H9 (cell line): Measurements from ENCODE around the gene LEF1. TPM values are rescaled to one million over a fixed set of nuclear protein-coding genes. Genes with fewer than 3 reads are reported as not detected.

Experiments
- DNase-seq: peaks from one replicate; pipeline ENCODE4 v3.0.0-alpha.2; 2017
- H2AFZ ChIP-seq: one replicate; pipeline ENCODE4 v1.6.1; 2013; ENCODE audit warnings: mild to moderate bottlenecking, low read length, control low read depth, moderate library complexity
- H2AK5ac ChIP-seq: 2 replicates; pipeline ENCODE4 v1.6.1; 2013; ENCODE audit warnings: low read length, control low read depth, mixed read lengths; ENCODE audit not compliant: insufficient read length
- H2BK120ac ChIP-seq: one replicate; pipeline ENCODE4 v1.6.1; 2013; ENCODE audit warnings: low read depth, mild to moderate bottlenecking, low read length, control low read depth, inconsistent platforms; ENCODE audit not compliant: poor library complexity, severe bottlenecking
- H2BK12ac ChIP-seq: 2 replicates; pipeline ENCODE4 v1.6.1; 2013; ENCODE audit warnings: low read length, control low read depth, mixed read lengths, low read depth; ENCODE audit not compliant: insufficient read length
- H2BK15ac ChIP-seq: 2 replicates; pipeline ENCODE4 v1.6.1; 2013; ENCODE audit warnings: low read depth, low read length, control low read depth
- H2BK20ac ChIP-seq: one replicate; pipeline ENCODE4 v1.6.1; 2013; ENCODE audit warnings: low read depth, mild to moderate bottlenecking, low read length, control low read depth, inconsistent platforms; ENCODE audit not compliant: poor library complexity, severe bottlenecking
- H2BK5ac ChIP-seq: 2 replicates; pipeline ENCODE4 v1.6.1; 2013; ENCODE audit warnings: low read length, control low read depth, mixed read lengths; ENCODE audit not compliant: insufficient read length
- H3K14ac ChIP-seq: 2 replicates; pipeline ENCODE4 v1.6.1; 2013; ENCODE audit warnings: low read length, control low read depth; ENCODE audit not compliant: insufficient read depth
- H3K18ac ChIP-seq: 2 replicates; pipeline ENCODE4 v1.6.1; 2013; ENCODE audit warnings: low read depth, mild to moderate bottlenecking, mixed read lengths, low read length, control low read depth; ENCODE audit not compliant: insufficient read length
- H3K23ac ChIP-seq: 2 replicates; pipeline ENCODE4 v1.6.1; 2013; ENCODE audit warnings: low read length, control low read depth, mixed read lengths, low read depth; ENCODE audit not compliant: insufficient read length
- H3K23me2 ChIP-seq: 2 replicates; pipeline ENCODE4 v1.6.1; 2013; ENCODE audit warnings: low read depth, mild to moderate bottlenecking, mixed read lengths, low read length, control low read depth; ENCODE audit not compliant: insufficient read length, poor library complexity, severe bottlenecking
- H3K27ac ChIP-seq: 2 replicates; pipeline ENCODE4 v1.5.1; 2013; ENCODE audit warnings: low read length, control low read depth, mixed read lengths, low read depth; ENCODE audit not compliant: insufficient read length
- H3K27me3 ChIP-seq: 2 replicates; pipeline ENCODE4 v1.6.1; 2013; ENCODE audit warnings: low read length, control low read depth, inconsistent platforms; ENCODE audit not compliant: insufficient read depth
- H3K4ac ChIP-seq: 2 replicates; pipeline ENCODE4 v1.6.1; 2013; ENCODE audit warnings: low read depth, mild to moderate bottlenecking, control low read depth, inconsistent platforms, low read length, moderate library complexity
- H3K4me1 ChIP-seq: 2 replicates; pipeline ENCODE4 v1.6.1; 2013; ENCODE audit warnings: low read length, control low read depth, inconsistent platforms; ENCODE audit not compliant: insufficient read depth
- H3K4me2 ChIP-seq: 2 replicates; pipeline ENCODE4 v1.6.1; 2013; ENCODE audit warnings: low read length, control low read depth, mixed read lengths; ENCODE audit not compliant: insufficient read length, insufficient read depth
- H3K56ac ChIP-seq: 2 replicates; pipeline ENCODE4 v1.6.1; 2013; ENCODE audit warnings: low read depth, mild to moderate bottlenecking, mixed read lengths, low read length, control low read depth; ENCODE audit not compliant: insufficient read length
- H3K79me1 ChIP-seq: 2 replicates; pipeline ENCODE4 v1.6.1; 2013; ENCODE audit warnings: low read depth, mild to moderate bottlenecking, moderate library complexity, low read length, control low read depth, inconsistent platforms; ENCODE audit not compliant: insufficient read depth, poor library complexity, severe bottlenecking
- H3K79me2 ChIP-seq: 2 replicates; pipeline ENCODE4 v1.6.1; 2013; ENCODE audit warnings: low read length, control low read depth, inconsistent platforms; ENCODE audit not compliant: insufficient read depth
- H3K9ac ChIP-seq: 2 replicates; pipeline ENCODE4 v1.6.1; 2013; ENCODE audit warnings: low read length, control low read depth, mixed read lengths; ENCODE audit not compliant: insufficient read length; ENCODE audit errors: extremely low read depth
- H3K9me3 ChIP-seq: one replicate; pipeline ENCODE4 v1.6.1; 2013; ENCODE audit warnings: low read depth, low read length, inconsistent platforms; ENCODE audit not compliant: control insufficient read depth
- H3T11ph ChIP-seq: one replicate; pipeline ENCODE4 v1.6.1; 2013; ENCODE audit warnings: mild to moderate bottlenecking, low read length, control low read depth, inconsistent platforms
- H4K20me1 ChIP-seq: one replicate; pipeline ENCODE4 v1.6.1; 2013; ENCODE audit not compliant: control insufficient read depth, insufficient read length, insufficient read depth
- H4K5ac ChIP-seq: 2 replicates; pipeline ENCODE4 v1.6.1; 2013; ENCODE audit warnings: low read depth, mild to moderate bottlenecking, mixed read lengths, low read length, control low read depth; ENCODE audit not compliant: insufficient read length
- H4K8ac ChIP-seq: replicated peaks from 2 replicates; pipeline ENCODE4 v1.6.1; 2013; ENCODE audit warnings: low read length, control low read depth, mixed read lengths, low read depth; ENCODE audit not compliant: insufficient read length
- H4K91ac ChIP-seq: 2 replicates; pipeline ENCODE4 v1.6.1; 2013; ENCODE audit warnings: low read depth, mild to moderate bottlenecking, moderate library complexity, mixed read lengths, low read length, control low read depth; ENCODE audit not compliant: insufficient read length
- H3K27ac Mint-ChIP-seq, 3 experiments: 2 replicates in 2 of 3; 3 replicates in 1 of 3; pipeline ENCODE4 v1.8.0; 2020 to 2021; ENCODE audit warnings: mixed read lengths in 3 of 3, mild to moderate bottlenecking in 1 of 3, moderate library complexity in 1 of 3
- H3K27me3 Mint-ChIP-seq: 2 replicates; pipeline ENCODE4 v1.8.0; 2021; ENCODE audit warnings: low read depth, mild to moderate bottlenecking, moderate library complexity, mixed read lengths
- H3K36me3 Mint-ChIP-seq, 3 experiments: 2 replicates in 2 of 3; 3 replicates in 1 of 3; pipeline ENCODE4 v1.8.0; 2020 to 2021; ENCODE audit warnings: low read depth in 3 of 3, mixed read lengths in 3 of 3; ENCODE audit not compliant: insufficient read depth in 1 of 3
- H3K4me1 Mint-ChIP-seq, 2 experiments: 2 replicates each; pipeline ENCODE4 v1.8.0; 2020; ENCODE audit warnings: mixed read lengths in 2 of 2
- H3K4me3 Mint-ChIP-seq, 2 experiments: 2 replicates in 1 of 2; 3 replicates in 1 of 2; pipeline ENCODE4 v1.8.0; 2020 to 2021; ENCODE audit warnings: mild to moderate bottlenecking in 2 of 2, mixed read lengths in 2 of 2, moderate library complexity in 1 of 2
- H3K9me3 Mint-ChIP-seq, 2 experiments: 2 replicates in 1 of 2; 3 replicates in 1 of 2; pipeline ENCODE4 v1.8.0; 2020; ENCODE audit warnings: mild to moderate bottlenecking in 2 of 2, mixed read lengths in 2 of 2, moderate library complexity in 1 of 2
- WGBS: extraction: QIAGEN DNeasy Blood & Tissue Kit; methylation state at CpG from one replicate; pipeline ENCODE4 v1.1.7; 2013; ENCODE audit warnings: missing lambda C conversion rate, low lambda C conversion rate, mixed read lengths; ENCODE audit not compliant: insufficient read length; ENCODE audit errors: extremely low coverage; 5-methylcytosine and 5-hydroxymethylcytosine counted together
- total RNA-seq: library from RNA; stranded (reverse); gene quantifications from 2 replicates; pipeline ENCODE4 v1.2.1, GENCODE V29; 2021
- TF ChIP-seq, protein P1 (sequence below): fragments of 200-600 bp; sonication (generic); conservative IDR thresholded peaks from 3 replicates; pipeline ENCODE4 v1.8.0; 2021; ENCODE audit warnings: antibody characterized with exemption, mild to moderate bottlenecking

The LEF1 gene
- total RNA-seq, 1 experiment from 2014 or later: 2.5 TPM

DNA sequence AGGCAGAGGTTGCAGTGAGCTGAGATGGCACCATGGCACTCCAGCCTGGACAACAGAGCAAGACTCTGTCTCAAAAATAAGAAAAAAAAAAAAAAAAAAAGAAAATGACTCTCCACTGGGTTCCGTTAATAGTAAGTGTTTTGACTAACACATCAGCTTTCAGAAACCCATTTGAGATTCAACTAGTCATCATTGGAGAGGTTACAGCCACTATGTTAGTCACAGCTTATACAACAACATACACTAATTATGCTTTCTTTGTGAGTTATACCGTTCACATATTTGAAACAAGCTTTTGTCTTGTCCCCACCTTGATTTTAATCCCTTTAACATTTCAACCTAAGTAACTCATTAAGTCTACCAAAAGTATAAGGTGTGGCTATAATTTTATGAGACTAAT lies 130.8 kb downstream of the LEF1 start:
- Histone ChIP-seq H4K91ac (no peak overlapping the region), H3K18ac (no peak overlapping the region), H2AK5ac (no peak overlapping the region), H4K5ac (no peak overlapping the region), H3K14ac (no peak overlapping the region), H3K9ac (no peak overlapping the region), H2BK12ac (no peak overlapping the region), H2AFZ (no peak overlapping the region), H3K4ac (no peak overlapping the region), H3K27ac (no peak overlapping the region), H2BK5ac (no peak overlapping the region), H3K4me1 (no peaks in the 10 kb centered on the region), H3K79me1 (no peaks in the 10 kb centered on the region), H2BK20ac (no peak overlapping the region), H3K27me3 (no peaks in the 10 kb centered on the region), H2BK15ac (no peak overlapping the region), H3K4me2 (no peak overlapping the region), H4K8ac (no peak overlapping the region), H3K23me2 (no peaks in the 10 kb centered on the region), H3K56ac (no peak overlapping the region), H3K79me2 (no peaks in the 10 kb centered on the region), H4K20me1 (no peaks in the 10 kb centered on the region), H3T11ph (no peak overlapping the region), H3K9me3 (no peaks in the 10 kb centered on the region), H3K23ac (no peak overlapping the region), H2BK120ac (no peak overlapping the region)
- DNase-seq: no peak
- TF ChIP-seq, protein P1, sequence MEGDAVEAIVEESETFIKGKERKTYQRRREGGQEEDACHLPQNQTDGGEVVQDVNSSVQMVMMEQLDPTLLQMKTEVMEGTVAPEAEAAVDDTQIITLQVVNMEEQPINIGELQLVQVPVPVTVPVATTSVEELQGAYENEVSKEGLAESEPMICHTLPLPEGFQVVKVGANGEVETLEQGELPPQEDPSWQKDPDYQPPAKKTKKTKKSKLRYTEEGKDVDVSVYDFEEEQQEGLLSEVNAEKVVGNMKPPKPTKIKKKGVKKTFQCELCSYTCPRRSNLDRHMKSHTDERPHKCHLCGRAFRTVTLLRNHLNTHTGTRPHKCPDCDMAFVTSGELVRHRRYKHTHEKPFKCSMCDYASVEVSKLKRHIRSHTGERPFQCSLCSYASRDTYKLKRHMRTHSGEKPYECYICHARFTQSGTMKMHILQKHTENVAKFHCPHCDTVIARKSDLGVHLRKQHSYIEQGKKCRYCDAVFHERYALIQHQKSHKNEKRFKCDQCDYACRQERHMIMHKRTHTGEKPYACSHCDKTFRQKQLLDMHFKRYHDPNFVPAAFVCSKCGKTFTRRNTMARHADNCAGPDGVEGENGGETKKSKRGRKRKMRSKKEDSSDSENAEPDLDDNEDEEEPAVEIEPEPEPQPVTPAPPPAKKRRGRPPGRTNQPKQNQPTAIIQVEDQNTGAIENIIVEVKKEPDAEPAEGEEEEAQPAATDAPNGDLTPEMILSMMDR: no peak
- H3K4me1 Mint-ChIP-seq: no peaks in the 10 kb centered on the region
- no peak overlapping the region for H3K27ac Mint-ChIP-seq
- peaks cover 1% of the 10 kb centered on the region; the same call in 1 of the 2 replicates for H3K27me3 Mint-ChIP-seq
- H3K9me3 Mint-ChIP-seq: no peaks in the 10 kb centered on the region
- no CpG with 5 or more reads among the region's 2 CpGs for WGBS
- peaks cover 7 to 16% (median 15%) of the 10 kb centered on the region in 3 experiments for H3K36me3 Mint-ChIP-seq
- H3K4me3 Mint-ChIP-seq: no peak overlapping the region
